Ishikawa (cell line): ENCODE data around the gene HOXD8.

ENCODE experiments used
- CEBPB ChIP-seq: IDR thresholded peaks from 2 replicates; pipeline ENCODE4 v1.6.1; 2012
- CREB1 ChIP-seq: IDR thresholded peaks from 2 replicates; pipeline ENCODE4 v1.6.1; 2012; ENCODE audit warnings: low read depth
- EGR1 ChIP-seq: IDR thresholded peaks from 2 replicates; pipeline ENCODE4 v1.6.1; 2012
- EP300 ChIP-seq: IDR thresholded peaks from 2 replicates; pipeline ENCODE4 v1.6.1; 2012; ENCODE audit warnings: borderline replicate concordance
- FOXM1 ChIP-seq: IDR thresholded peaks from 2 replicates; pipeline ENCODE4 v1.6.1; 2012; ENCODE audit warnings: low read depth, borderline replicate concordance
- MAX ChIP-seq: IDR thresholded peaks from 2 replicates; pipeline ENCODE4 v1.6.1; 2012
- NFIC ChIP-seq: IDR thresholded peaks from 2 replicates; pipeline ENCODE4 v1.6.1; 2012
- RAD21 ChIP-seq: IDR thresholded peaks from 2 replicates; pipeline ENCODE4 v1.6.1; 2012; ENCODE audit warnings: low read depth
- REST ChIP-seq: IDR thresholded peaks from 2 replicates; pipeline ENCODE4 v1.6.1; 2012; ENCODE audit warnings: low read depth, mild to moderate bottlenecking
- TAF1 ChIP-seq: IDR thresholded peaks from 2 replicates; pipeline ENCODE4 v1.6.1; 2012; ENCODE audit warnings: low read depth, mild to moderate bottlenecking
- TCF12 ChIP-seq: IDR thresholded peaks from 2 replicates; pipeline ENCODE4 v1.6.1; 2012; ENCODE audit warnings: low read depth
- TEAD4 ChIP-seq: IDR thresholded peaks from 2 replicates; pipeline ENCODE4 v1.6.1; 2012
- USF1 ChIP-seq: IDR thresholded peaks from 2 replicates; pipeline ENCODE4 v1.6.1; 2012
- YY1 ChIP-seq: IDR thresholded peaks from 2 replicates; pipeline ENCODE4 v1.6.1; 2012; ENCODE audit warnings: low read depth
- ZBTB7A ChIP-seq: IDR thresholded peaks from 2 replicates; pipeline ENCODE4 v1.6.1; 2012; ENCODE audit warnings: low read depth

The HOXD8 gene

GRCh38 chr2:176088937-176089842 is 40.3 kb upstream of the HOXD8 start:
- TF ChIP-seq RAD21 (no peak), EP300 (no peak), FOXM1 (no peak), REST (no peak), YY1 (no peak), MAX (no peak), TAF1 (no peak), CEBPB (no peak), CREB1 (no peak), EGR1 (no peak), NFIC (no peak), USF1 (no peak), ZBTB7A (no peak)

GRCh38 chr2:176089843-176090395 is 39.6 kb upstream of the HOXD8 start:
- TF ChIP-seq FOXM1 (no peak), NFIC (no peak), CREB1 (no peak), RAD21 (no peak), USF1 (no peak), TAF1 (no peak), EGR1 (no peak), TCF12 (no peak), MAX (no peak)

GRCh38 chr2:176090862-176091261 is 38.6 kb upstream of the HOXD8 start:
- no peak for TF ChIP-seq NFIC
- TF ChIP-seq YY1: no peak
- no peak for TF ChIP-seq CEBPB
- TF ChIP-seq FOXM1: no peak
- no peak for TF ChIP-seq REST
- no peak for TF ChIP-seq EGR1
- no peak for TF ChIP-seq RAD21
- TF ChIP-seq TAF1: no peak
- no peak for TF ChIP-seq MAX
- TF ChIP-seq EP300: no peak
- no peak for TF ChIP-seq TCF12
- no peak for TF ChIP-seq ZBTB7A

GRCh38 chr2:176091329-176092258 is 37.9 kb upstream of the HOXD8 start:
- TF ChIP-seq REST (no peak), TEAD4 (no peak), USF1 (no peak), CEBPB (no peak), EGR1 (no peak), EP300 (no peak)
